HG03060 (cell line): ENCODE data around the gene BLOC1S5.
"Not testable (repeated sequence)": the region's sequence is repeated elsewhere in the genome, so short reads cannot be mapped to it uniquely, and the experiment has no call there.

ENCODE experiments used
- ATAC-seq: cut with Tn5 transposase; IDR thresholded peaks from one replicate; pipeline ENCODE4 v1.9.1; 2021; ENCODE audit warnings: low read depth, moderate number of reproducible peaks; ENCODE audit not compliant: unreplicated experiment

BLOC1S5 gene

GRCh38 chr6:8054276-8054675 is 9.9 kb downstream of the BLOC1S5 start:
- ATAC-seq: no peak

- ATAC-seq: no peak
Observed at GRCh38 chr6:8047541-8048292, 16.5 kb downstream of the BLOC1S5 start.

GRCh38 chr6:8045769-8046168 is 18.4 kb downstream of the BLOC1S5 start:
- ATAC-seq: not testable (repeated sequence)

DNA sequence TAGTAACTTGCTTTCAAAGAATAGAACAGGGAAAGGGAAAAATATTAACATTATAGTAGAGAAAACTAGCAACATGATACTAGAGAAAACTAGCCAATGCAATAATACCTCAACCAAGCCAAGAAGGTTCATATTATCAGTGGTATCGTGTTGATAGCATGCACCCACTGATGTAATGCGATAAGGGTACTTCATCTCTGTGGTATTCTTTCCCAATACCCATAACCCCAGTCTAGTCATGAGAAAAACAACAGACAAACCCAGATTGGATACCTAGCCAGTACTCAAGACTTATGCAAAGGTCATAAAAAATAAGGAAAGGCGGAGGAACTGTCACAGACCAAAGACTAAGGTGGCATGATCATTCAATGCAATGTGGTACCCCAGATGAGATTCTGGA is 21.0 kb downstream of the BLOC1S5 start:
- no peak for ATAC-seq

DNA sequence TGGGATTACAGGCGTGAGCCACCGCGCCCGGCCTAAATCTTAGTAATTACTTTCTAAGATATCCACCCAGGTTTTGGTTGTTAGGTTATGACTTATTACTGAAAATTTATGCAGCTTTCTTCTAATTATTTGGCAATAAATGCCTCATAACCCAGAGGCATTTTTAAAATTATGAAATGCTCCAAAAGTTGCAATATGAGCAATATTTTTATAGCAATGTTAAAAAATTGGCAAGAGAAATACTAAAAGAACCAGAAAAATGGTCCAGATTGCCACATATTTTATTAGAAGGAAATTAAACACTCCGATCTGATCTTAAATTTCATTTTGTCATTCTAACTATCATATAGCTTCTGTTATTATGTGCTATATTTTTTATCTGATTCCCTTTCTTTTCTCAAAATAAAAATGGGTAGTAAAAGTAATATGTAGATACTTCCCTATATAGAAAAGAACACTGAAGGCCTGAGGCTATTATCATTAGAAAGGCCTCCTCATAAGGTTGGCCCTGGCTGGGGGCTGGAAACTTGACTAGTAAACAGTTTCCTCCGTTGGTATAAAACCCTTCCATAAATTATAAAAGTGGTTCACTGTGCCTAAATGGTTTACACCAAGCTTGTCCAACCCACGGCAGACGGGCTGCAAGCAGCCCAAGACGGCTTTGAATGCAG is 22.1 kb downstream of the BLOC1S5 start:
- ATAC-seq: no peak

DNA sequence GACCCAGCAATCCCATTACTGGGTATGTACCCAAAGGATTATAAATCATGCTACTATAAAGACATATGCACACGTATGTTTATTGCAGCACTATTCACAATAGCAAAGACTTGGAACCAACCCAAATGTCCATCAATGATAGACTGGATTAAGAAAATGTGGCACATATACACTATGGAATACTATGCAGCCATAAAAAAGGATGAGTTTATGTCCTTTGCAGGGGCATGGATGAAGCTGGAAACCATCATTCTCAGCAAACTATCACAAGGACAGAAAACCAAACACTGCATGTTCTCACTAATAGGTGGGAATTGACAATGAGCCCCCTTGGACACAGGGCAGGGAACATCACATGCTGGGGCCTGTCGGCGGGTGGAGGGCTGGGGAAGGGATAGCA is 30.1 kb downstream of the BLOC1S5 start:
- not testable (repeated sequence) for ATAC-seq

DNA sequence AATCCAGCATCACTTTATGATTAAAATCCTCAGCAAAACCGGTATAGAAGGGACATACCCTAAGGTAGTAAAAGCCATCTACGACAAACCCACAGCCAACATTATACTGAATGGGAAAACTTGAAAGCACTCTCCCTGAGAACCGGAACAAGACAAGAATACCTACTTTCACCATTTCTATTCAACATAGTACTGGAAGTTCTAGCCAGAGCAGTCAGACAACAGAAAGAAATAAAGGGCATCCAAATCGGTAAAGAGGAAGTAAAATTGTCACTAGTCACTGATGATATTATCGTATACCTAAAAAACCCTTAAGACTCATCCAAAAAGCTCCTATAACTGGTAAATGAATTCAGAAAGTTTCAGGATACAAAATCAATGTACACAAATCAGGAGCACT is 33.3 kb downstream of the BLOC1S5 start:
- ATAC-seq: no peak

DNA sequence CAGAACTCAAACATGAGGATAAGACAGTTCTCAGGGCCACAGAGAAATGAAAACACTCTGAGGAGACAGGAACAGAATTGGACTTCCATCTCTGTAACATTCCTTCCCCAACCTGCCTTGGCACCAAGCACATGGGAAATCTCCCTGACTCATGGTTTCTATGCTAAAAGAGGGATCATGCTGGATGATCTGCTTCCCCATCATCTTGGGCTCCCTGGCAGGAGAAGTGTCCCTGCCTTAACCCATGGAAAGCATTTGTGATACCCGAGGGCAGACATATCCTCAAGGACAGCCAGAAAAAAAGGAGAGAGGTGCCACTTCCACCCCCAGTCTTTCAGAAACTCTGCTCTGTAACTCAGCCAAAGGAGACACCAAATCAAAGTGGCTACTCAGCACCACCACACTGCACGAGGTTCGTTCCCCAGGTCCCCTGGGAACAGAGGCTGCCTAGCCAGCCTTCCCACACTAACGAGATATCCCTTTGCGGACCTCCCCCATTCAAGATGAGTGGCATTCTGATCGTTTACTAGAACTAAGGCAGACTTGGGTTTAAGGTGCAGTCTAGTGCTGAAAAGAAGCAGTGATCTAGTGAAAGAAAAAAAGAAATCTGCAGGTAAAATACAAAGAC is 34.8 kb downstream of the BLOC1S5 start:
- ATAC-seq: no peak

DNA sequence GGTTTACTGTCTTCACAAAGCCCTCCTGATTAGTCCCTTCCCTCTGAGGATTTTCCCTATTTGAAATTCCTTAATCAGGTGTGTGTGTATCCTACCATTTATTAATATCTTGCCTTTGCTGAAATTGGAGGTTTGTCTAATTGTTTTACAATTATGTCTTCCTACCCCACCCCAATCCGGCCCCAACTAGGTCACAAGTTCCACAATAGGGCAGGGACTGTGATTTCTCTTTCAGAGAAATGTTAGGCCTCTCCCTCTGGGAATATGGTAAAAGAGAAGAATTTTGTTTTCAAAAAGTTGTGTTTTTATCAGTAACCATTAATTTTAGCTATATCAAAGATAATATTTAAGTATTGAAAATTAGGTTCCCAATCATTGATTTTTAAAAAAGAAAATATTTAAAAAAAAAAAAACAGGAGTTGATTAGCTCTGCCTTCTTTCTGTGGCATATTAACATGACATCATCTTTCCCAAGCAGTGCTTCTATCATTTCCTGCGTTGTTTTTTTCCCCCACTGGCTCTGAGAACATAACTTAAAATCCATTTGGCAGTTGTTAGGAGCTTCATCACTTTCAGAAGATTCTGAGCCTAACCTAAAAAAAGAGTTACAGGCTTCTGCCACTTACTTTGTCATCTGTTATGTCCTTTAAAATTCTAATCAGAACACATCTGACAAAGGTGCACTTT is 36.1 kb downstream of the BLOC1S5 start:
- no peak for ATAC-seq

DNA sequence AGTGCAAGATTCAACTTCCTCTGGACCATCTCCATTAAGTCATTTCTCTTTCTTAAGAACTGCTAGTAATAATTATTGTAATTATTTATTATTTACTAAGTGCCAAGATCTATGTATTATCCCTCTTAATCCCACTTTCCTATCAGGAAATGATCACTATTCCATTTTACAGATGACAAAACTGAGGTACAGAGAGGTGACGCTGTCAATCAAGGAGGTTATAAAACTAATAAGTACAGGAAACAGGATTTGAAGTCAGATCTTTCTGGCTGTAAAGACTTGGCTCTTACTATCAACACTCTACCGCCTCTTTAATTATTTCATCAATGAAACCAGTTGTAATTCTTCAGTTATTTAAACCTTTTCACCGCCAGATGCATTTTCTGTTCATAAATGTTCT is 37.4 kb downstream of the BLOC1S5 start:
- ATAC-seq: no peak

GRCh38 chr6:8025191-8025590 is 39.0 kb downstream of the BLOC1S5 start:
- no peak for ATAC-seq

DNA sequence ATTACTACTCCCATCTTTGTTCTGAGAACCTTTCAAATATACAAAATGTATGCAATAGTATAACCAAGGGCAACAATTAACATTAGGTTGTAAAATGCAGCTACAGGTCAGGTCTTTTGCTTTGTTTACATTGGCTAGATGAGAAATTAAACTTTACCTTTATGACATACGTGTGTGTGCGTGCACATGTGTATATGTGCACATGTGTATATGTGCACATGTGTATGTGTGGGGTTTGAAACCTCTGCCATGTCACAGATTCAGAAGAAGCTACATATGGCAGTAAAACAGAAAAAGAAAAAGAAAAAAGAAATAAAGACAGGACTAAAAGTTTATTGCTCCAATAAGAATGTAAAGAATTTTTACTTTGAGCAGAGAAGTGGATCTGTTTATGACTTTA is 40.6 kb downstream of the BLOC1S5 start:
- ATAC-seq: no peak

DNA sequence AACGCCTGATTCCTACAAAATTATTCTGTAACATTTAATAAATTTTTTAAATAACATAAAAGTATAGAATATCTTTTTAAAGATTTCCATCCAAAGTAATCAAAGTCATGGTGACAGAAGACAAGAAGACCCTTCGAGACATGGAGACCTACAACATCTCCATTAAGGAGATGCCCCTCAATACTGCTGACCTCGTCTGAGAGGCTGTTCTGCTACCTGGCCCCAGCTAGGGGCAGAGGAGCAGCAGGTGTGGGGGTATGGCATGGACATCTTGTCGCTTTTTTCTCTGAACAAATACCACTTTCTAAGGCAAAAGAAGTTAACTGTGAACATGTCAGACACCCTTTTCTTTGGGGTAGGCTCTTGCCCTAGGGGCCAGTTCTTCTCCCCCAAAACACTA is 44.1 kb downstream of the BLOC1S5 start:
- ATAC-seq: no peak

GRCh38 chr6:8017705-8018104 is 46.5 kb downstream of the BLOC1S5 start:
- no peak for ATAC-seq

- no peak for ATAC-seq
Observed at GRCh38 chr6:8017276-8017701, 46.9 kb downstream of the BLOC1S5 start.

DNA sequence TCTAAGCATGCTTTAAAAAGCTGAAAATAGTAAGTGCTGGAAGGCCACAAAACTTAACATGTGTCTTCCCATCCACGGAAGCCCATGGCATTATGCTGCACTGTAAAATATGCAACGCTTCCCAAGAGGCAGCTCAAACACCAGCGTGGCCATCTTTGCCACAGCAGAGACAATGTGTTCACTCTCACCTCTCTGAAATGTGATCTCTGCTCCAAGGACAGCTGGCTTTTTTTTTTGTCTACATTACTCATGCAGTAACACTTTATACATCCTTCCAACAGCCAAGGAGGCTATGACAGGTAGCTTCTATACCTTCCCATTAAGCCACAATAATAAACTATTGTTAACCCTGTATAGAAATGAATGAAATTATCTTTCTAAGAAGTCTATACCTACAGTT is 49.2 kb downstream of the BLOC1S5 start:
- ATAC-seq: no peak

DNA sequence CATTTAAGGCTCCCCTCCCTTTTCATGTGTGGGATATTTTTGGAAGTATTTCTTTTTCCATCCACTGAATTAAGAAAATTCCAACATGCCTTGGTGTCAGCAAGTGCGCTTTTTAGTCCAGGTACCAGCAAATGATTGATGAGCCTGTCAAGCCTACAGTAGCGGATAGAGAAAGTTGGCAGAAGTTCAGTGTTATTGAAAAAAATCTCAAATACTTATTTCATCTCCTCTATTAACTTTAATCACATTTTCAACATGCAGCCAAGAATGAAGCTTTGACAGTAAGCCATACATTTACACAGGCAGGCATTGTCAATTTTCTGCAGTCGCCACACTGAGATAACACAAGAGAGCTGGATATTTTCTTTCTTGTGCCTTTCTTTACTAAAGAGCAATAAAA is 50.4 kb downstream of the BLOC1S5 start:
- ATAC-seq: no peak

DNA sequence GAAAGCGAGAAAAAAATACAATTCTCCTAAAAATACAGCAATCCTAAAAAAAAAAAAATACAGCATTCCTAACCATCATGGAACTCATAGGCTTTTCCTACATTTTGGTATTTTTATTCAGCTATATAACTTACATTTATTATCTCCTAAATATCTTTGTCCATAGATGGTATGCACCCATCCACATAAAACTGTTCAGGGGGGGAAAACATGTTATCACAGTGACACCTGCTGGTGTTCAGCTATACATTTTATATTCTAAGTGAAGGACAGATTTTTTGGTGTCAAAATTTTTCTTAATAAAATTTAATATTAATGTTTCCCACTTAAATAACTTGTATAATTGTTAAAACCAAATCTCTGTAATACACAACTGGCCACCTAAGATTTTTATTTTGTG is 58.0 kb downstream of the BLOC1S5 start:
- ATAC-seq: no peak

DNA sequence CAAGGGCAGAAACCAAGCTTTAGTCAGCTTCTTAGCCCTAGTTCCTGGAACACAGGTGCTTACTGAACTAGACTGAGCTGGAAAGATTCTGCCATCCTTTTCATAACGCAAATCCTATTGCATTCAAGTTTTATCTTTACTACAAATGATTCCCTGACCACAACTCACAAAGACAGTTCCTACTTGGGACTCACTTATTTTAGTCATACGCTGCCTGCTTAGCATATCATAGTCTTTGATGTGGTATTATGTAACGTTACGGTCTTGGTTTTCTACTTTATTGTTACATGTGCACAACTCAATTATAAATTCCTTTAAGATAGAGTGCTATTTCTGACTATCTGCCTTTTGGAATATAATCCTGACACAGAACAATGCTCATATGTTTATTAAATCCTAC is 59.1 kb downstream of the BLOC1S5 start:
- ATAC-seq: no peak

DNA sequence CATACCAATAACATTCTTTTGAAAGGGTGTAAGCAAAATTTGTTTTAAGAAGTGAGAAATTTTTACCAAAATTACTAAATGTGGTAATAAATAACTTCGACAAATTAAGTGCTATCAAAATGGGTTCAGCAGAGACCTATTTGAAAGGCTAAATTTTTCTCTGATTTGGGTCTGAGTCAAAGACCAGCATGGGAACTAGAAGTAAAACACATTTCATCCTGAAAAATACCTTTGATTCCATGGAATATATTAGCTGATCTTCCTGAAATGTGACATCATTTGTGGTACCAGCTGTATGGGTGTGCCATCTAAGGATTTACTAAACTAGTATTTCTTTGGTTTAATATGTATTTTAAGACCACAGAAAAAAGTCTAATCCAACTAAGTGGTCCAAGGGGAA is 63.6 kb downstream of the BLOC1S5 start:
- no peak for ATAC-seq

- ATAC-seq: no peak
Observed at GRCh38 chr6:8000188-8000596, 64.0 kb downstream of the BLOC1S5 start.
